Activated CD4-positive, alpha-beta memory T cell treated with anti-CD3 and anti-CD28 coated beads for 36 hours (primary cell): ENCODE data around the gene TAF11. TPM values are rescaled to one million over a fixed set of nuclear protein-coding genes. Genes with fewer than 3 reads are reported as not detected.
"Not testable (repeated sequence)": the region's sequence is repeated elsewhere in the genome, so short reads cannot be mapped to it uniquely, and the experiment has no call there.

Experiments
- CTCF ChIA-PET: fragments of 350-600 bp; sonication (Branson Sonifier 250); formaldehyde crosslinking; loops from one replicate; lab custom pipeline; 2021; ENCODE audit warnings: antibody characterized with exemption, inconsistent platforms; lab: Charles Lee
- POLR2A ChIA-PET: fragments of 350-600 bp; sonication (Branson Sonifier 250); formaldehyde crosslinking; loops from one replicate; lab custom pipeline; 2021; ENCODE audit warnings: antibody characterized with exemption; lab: Charles Lee
- DNase-seq: peaks from one replicate; pipeline ENCODE4 v3.0.0-alpha.2; 2020
- H3K27ac Mint-ChIP-seq: one replicate; pipeline ENCODE4 v1.8.0; 2021; ENCODE audit warnings: mixed read lengths
- H3K27me3 Mint-ChIP-seq: one replicate; pipeline ENCODE4 v1.8.0; 2021; ENCODE audit warnings: mixed read lengths
- H3K36me3 Mint-ChIP-seq: one replicate; pipeline ENCODE4 v1.8.0; 2021; ENCODE audit warnings: mixed read lengths
- H3K4me1 Mint-ChIP-seq: one replicate; pipeline ENCODE4 v1.8.0; 2021; ENCODE audit warnings: low read depth, mixed read lengths
- H3K4me3 Mint-ChIP-seq: one replicate; pipeline ENCODE4 v1.8.0; 2021; ENCODE audit warnings: mild to moderate bottlenecking, mixed read lengths
- H3K9me3 Mint-ChIP-seq: one replicate; pipeline ENCODE4 v1.8.0; 2021; ENCODE audit warnings: mixed read lengths
- intact Hi-C: fragments of 100-400 bp; cut with micrococcal nuclease; formaldehyde crosslinking; loops from one replicate; pipeline ENCODE4 v1.15.1; 2023
- total RNA-seq, 2 experiments: library from RNA; stranded (reverse); gene quantifications; one replicate each; pipeline ENCODE4 v1.2.3, GENCODE V29; 2021

The TAF11 gene
- total RNA-seq, 2 experiments from 2014 or later: 27.2 to 29.0 TPM

GRCh38 chr6:34859951-34860350 is 27.9 kb downstream of the TAF11 start:
- ChIA-PET CTCF (no interaction called here), POLR2A (no interaction called here)
- no peak overlapping the region for H3K4me3 Mint-ChIP-seq
- intact Hi-C loops: no loop called here
- H3K36me3 Mint-ChIP-seq: peaks cover 43% of the 10 kb centered on the region
- no peaks in the 10 kb centered on the region for H3K4me1 Mint-ChIP-seq
- no peaks in the 10 kb centered on the region for H3K27me3 Mint-ChIP-seq
- H3K27ac Mint-ChIP-seq: no peak overlapping the region
- no peak for DNase-seq
- H3K9me3 Mint-ChIP-seq: no peaks in the 10 kb centered on the region

- no peaks in the 10 kb centered on the region for H3K4me1 Mint-ChIP-seq
- ChIA-PET CTCF (no interaction called here), POLR2A (no interaction called here)
- H3K36me3 Mint-ChIP-seq: peaks cover 36% of the 10 kb centered on the region
- no peaks in the 10 kb centered on the region for H3K9me3 Mint-ChIP-seq
- intact Hi-C loops: no loop called here
- DNase-seq: no peak
- no peak overlapping the region for H3K4me3 Mint-ChIP-seq
- no peak overlapping the region for H3K27ac Mint-ChIP-seq
- no peaks in the 10 kb centered on the region for H3K27me3 Mint-ChIP-seq
Measured at GRCh38 chr6:34858681-34859080, 29.2 kb downstream of the TAF11 start.

GRCh38 chr6:34855463-34855862 is 32.4 kb downstream of the TAF11 start:
- H3K27me3 Mint-ChIP-seq: no peaks in the 10 kb centered on the region
- intact Hi-C loops: no loop called here
- no peaks in the 10 kb centered on the region for H3K4me1 Mint-ChIP-seq
- peaks cover 32% of the 10 kb centered on the region for H3K36me3 Mint-ChIP-seq
- no peak overlapping the region for H3K4me3 Mint-ChIP-seq
- ChIA-PET POLR2A (no interaction called here), CTCF (no interaction called here)
- no peaks in the 10 kb centered on the region for H3K9me3 Mint-ChIP-seq
- H3K27ac Mint-ChIP-seq: no peak overlapping the region
- DNase-seq: no peak

GRCh38 chr6:34852406-34853085 is 35.3 kb downstream of the TAF11 start:
- ChIA-PET POLR2A (no interaction called here), CTCF (no interaction called here)
- H3K27ac Mint-ChIP-seq: no peak overlapping the region
- H3K27me3 Mint-ChIP-seq: no peaks in the 10 kb centered on the region
- intact Hi-C loops: no loop called here
- no peak overlapping the region for H3K4me3 Mint-ChIP-seq
- no peaks in the 10 kb centered on the region for H3K4me1 Mint-ChIP-seq
- peaks cover 21% of the 10 kb centered on the region for H3K36me3 Mint-ChIP-seq
- no peak for DNase-seq
- H3K9me3 Mint-ChIP-seq: no peaks in the 10 kb centered on the region

- POLR2A ChIA-PET: no interaction called here
- Mint-ChIP-seq H3K9me3 (no peaks in the 10 kb centered on the region), H3K27ac (no peak overlapping the region), H3K27me3 (no peaks in the 10 kb centered on the region), H3K4me3 (no peak overlapping the region), H3K4me1 (no peaks in the 10 kb centered on the region), H3K36me3 (peaks cover 13% of the 10 kb centered on the region)
- intact Hi-C loops: no loop called here
- no peak for DNase-seq
- CTCF ChIA-PET: no interaction called here
Measured at GRCh38 chr6:34851361-34851760, 36.5 kb downstream of the TAF11 start.

GRCh38 chr6:34849066-34849465 is 38.8 kb downstream of the TAF11 start:
- H3K36me3 Mint-ChIP-seq, H3K4me1 Mint-ChIP-seq, intact Hi-C loops, CTCF ChIA-PET, POLR2A ChIA-PET, H3K27ac Mint-ChIP-seq, H3K9me3 Mint-ChIP-seq, H3K27me3 Mint-ChIP-seq, H3K4me3 Mint-ChIP-seq, DNase-seq: not testable (repeated sequence)

GRCh38 chr6:34839666-34840352 is 48.0 kb downstream of the TAF11 start:
- H3K27me3 Mint-ChIP-seq: no peaks in the 10 kb centered on the region
- peaks cover 8% of the 10 kb centered on the region for H3K4me1 Mint-ChIP-seq
- no peak for DNase-seq
- H3K9me3 Mint-ChIP-seq: no peaks in the 10 kb centered on the region
- ChIA-PET POLR2A (no interaction called here), CTCF (no interaction called here)
- no peak overlapping the region for H3K27ac Mint-ChIP-seq
- no peak overlapping the region for H3K4me3 Mint-ChIP-seq
- intact Hi-C loops: no loop called here
- H3K36me3 Mint-ChIP-seq: peaks cover 24% of the 10 kb centered on the region

- H3K27ac Mint-ChIP-seq: peak overlapping the region; percentile 5
- H3K4me3 Mint-ChIP-seq: no peak overlapping the region
- H3K9me3 Mint-ChIP-seq: no peaks in the 10 kb centered on the region
- CTCF ChIA-PET: no interaction called here
- POLR2A ChIA-PET: no interaction called here
- H3K36me3 Mint-ChIP-seq: peaks cover 26% of the 10 kb centered on the region
- peaks cover 8% of the 10 kb centered on the region for H3K4me1 Mint-ChIP-seq
- DNase-seq: no peak
- no peaks in the 10 kb centered on the region for H3K27me3 Mint-ChIP-seq
- intact Hi-C loops: no loop called here
Measured at GRCh38 chr6:34837528-34837927, 50.3 kb downstream of the TAF11 start.

- ChIA-PET CTCF (no interaction called here), POLR2A (no interaction called here)
- Mint-ChIP-seq H3K27me3 (no peaks in the 10 kb centered on the region), H3K36me3 (peaks cover 29% of the 10 kb centered on the region), H3K4me3 (no peak overlapping the region), H3K9me3 (no peaks in the 10 kb centered on the region), H3K27ac (no peak overlapping the region), H3K4me1 (peaks cover 8% of the 10 kb centered on the region)
- intact Hi-C loops: no loop called here
- no peak for DNase-seq
Measured at GRCh38 chr6:34836451-34836850, 51.4 kb downstream of the TAF11 start.

- no peaks in the 10 kb centered on the region for H3K9me3 Mint-ChIP-seq
- intact Hi-C loops: no loop called here
- H3K36me3 Mint-ChIP-seq: peaks cover 30% of the 10 kb centered on the region
- DNase-seq: no peak
- ChIA-PET POLR2A (no interaction called here), CTCF (no interaction called here)
- H3K27ac Mint-ChIP-seq: no peak overlapping the region
- no peaks in the 10 kb centered on the region for H3K27me3 Mint-ChIP-seq
- no peak overlapping the region for H3K4me3 Mint-ChIP-seq
- H3K4me1 Mint-ChIP-seq: peaks cover 8% of the 10 kb centered on the region
Measured at GRCh38 chr6:34836008-34836407, 51.8 kb downstream of the TAF11 start.

GRCh38 chr6:34834789-34835518 is 52.9 kb downstream of the TAF11 start:
- Mint-ChIP-seq H3K4me3 (no peak overlapping the region), H3K9me3 (no peaks in the 10 kb centered on the region), H3K4me1 (peaks cover 8% of the 10 kb centered on the region), H3K27ac (no peak overlapping the region), H3K36me3 (peaks cover 32% of the 10 kb centered on the region), H3K27me3 (no peaks in the 10 kb centered on the region)
- CTCF ChIA-PET: no interaction called here
- intact Hi-C loops: no loop called here
- no peak for DNase-seq
- POLR2A ChIA-PET: no interaction called here

GRCh38 chr6:34832942-34833341 is 54.9 kb downstream of the TAF11 start:
- H3K4me3 Mint-ChIP-seq: no peak overlapping the region
- intact Hi-C loops: no loop called here
- H3K36me3 Mint-ChIP-seq: peaks cover 29% of the 10 kb centered on the region
- CTCF ChIA-PET: no interaction called here
- peaks cover 3% of the 10 kb centered on the region for H3K4me1 Mint-ChIP-seq
- POLR2A ChIA-PET: no interaction called here
- no peaks in the 10 kb centered on the region for H3K27me3 Mint-ChIP-seq
- DNase-seq: no peak
- H3K9me3 Mint-ChIP-seq: no peaks in the 10 kb centered on the region
- H3K27ac Mint-ChIP-seq: no peak overlapping the region
